ENCODE data around the gene S100A16.
A peak's percentile ranks its signal among the peaks of the same experiment; 100 is the strongest.

S100A16 gene

DNA sequence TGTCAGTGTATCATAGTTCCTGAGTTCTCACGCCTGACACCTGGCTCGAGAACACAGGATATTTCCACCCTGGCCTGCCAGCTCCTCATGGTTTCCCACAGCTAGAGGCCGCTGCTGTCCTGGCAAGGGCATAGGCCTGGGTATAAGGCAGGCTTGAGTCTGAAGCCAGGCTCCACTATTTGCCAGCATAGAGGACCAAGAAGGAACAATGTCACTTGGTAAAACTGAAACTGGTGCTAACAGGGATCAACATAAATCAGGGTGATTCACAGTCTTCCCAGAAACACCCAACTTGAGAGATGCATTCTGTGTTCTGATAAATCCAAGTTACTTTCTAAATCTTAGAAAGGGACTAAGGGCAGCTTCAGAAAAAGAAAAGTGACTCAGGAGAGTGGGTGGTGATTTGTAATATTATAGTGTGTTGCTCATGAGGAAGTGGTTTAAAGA, 40.3 kb downstream of the S100A16 start:
- no peak overlapping the region for H3K4me3 ChIP-seq (ENCODE audit: low read depth, low read length)
- TF ChIP-seq, protein P1, sequence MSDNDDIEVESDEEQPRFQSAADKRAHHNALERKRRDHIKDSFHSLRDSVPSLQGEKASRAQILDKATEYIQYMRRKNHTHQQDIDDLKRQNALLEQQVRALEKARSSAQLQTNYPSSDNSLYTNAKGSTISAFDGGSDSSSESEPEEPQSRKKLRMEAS (IDR thresholded peaks at IDR 0.05; ENCODE audit: low read depth, low read length), result peak; percentile 38; the same call in 1 of the 2 replicates
- TF ChIP-seq, protein P2, sequence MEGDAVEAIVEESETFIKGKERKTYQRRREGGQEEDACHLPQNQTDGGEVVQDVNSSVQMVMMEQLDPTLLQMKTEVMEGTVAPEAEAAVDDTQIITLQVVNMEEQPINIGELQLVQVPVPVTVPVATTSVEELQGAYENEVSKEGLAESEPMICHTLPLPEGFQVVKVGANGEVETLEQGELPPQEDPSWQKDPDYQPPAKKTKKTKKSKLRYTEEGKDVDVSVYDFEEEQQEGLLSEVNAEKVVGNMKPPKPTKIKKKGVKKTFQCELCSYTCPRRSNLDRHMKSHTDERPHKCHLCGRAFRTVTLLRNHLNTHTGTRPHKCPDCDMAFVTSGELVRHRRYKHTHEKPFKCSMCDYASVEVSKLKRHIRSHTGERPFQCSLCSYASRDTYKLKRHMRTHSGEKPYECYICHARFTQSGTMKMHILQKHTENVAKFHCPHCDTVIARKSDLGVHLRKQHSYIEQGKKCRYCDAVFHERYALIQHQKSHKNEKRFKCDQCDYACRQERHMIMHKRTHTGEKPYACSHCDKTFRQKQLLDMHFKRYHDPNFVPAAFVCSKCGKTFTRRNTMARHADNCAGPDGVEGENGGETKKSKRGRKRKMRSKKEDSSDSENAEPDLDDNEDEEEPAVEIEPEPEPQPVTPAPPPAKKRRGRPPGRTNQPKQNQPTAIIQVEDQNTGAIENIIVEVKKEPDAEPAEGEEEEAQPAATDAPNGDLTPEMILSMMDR (IDR thresholded peaks at IDR 0.05; ENCODE audit: low read depth, low read length), result peak; percentile 84
- no peak for TF ChIP-seq MYC (IDR thresholded peaks at IDR 0.05; ENCODE audit: low read depth, low read length)
- DNase-seq (ENCODE audit: low read depth), result peak; percentile 74

DNA sequence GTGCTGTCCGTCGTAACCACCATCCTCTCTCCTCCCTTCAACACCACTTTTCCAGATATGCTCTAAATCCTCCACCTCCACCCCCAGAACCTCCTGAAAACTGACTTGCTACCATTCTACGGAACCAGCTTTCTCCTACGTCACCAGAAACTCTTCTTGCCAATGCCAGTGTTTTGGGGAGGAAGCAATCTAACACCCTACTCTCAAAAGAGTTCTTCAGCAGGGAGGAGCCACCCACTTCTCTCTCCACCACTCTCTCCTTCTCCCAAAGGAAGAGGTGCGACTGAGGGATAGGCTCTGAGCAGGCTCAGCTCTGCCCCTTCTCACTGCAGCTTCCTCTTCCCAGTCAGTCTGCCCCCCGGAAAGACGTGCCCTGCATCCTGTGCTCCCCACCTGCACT, 41.2 kb downstream of the S100A16 start:
- H3K4me3 ChIP-seq (ENCODE audit: low read depth, low read length), result no peak overlapping the region
- DNase-seq (ENCODE audit: low read depth), result no peak
- no peak for TF ChIP-seq POLR2A (IDR thresholded peaks at IDR 0.05; ENCODE audit: extremely low read depth, insufficient read length)
- TF ChIP-seq MYC (IDR thresholded peaks at IDR 0.05; ENCODE audit: low read depth, low read length), result no peak
- TF ChIP-seq, protein P1 (IDR thresholded peaks at IDR 0.05; ENCODE audit: low read depth, low read length), result no peak
- TF ChIP-seq, protein P2 (IDR thresholded peaks at IDR 0.05; ENCODE audit: low read depth, low read length), result no peak

DNA sequence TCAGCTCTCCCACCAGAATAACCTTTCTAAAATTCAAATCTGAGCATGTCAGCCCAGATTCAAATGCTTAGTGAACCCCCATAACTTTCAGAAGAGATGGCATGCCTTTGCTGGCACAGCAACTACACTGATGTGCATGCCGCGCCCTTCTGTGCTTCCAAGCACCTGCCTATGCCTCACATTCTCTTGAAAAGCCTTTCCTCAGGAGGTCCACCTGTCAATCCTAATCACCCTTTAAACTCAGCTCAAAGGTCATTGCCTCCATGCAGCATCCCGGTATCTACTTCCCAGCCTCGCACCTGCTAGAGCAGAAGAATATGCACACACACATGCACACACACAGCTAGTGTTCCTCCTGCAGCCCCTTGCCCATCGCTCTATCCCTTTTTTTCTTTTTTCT, 42.1 kb downstream of the S100A16 start:
- no peak for TF ChIP-seq MYC (IDR thresholded peaks at IDR 0.05; ENCODE audit: low read depth, low read length)
- TF ChIP-seq, protein P1 (IDR thresholded peaks at IDR 0.05; ENCODE audit: low read depth, low read length), result no peak
- TF ChIP-seq POLR2A (IDR thresholded peaks at IDR 0.05; ENCODE audit: extremely low read depth, insufficient read length), result no peak
- TF ChIP-seq, protein P2 (IDR thresholded peaks at IDR 0.05; ENCODE audit: low read depth, low read length), result no peak
- no peak overlapping the region for H3K4me3 ChIP-seq (ENCODE audit: low read depth, low read length)
- no peak for DNase-seq (ENCODE audit: low read depth)

DNA sequence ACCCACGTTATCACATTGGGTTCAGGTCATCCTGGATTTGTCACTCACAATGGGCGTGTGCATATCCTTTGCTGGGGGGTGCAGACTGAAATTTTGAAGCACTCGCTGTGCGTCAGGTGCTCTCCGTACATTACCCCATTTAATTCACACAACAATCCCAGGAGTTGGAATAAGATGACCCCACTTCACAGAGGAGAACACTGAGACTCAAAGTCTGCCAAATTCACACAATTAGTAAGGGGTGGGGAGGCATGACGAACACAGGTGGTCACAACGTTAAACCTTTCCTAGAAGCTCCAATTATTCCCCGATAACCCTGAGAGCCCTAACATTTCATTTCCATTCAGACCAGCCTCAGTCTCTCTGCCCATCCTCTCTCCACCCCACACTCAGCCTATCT, 43.5 kb downstream of the S100A16 start:
- no peak for DNase-seq (ENCODE audit: low read depth)
- H3K4me3 ChIP-seq (ENCODE audit: low read depth, low read length), result no peak overlapping the region
- TF ChIP-seq MYC (IDR thresholded peaks at IDR 0.05; ENCODE audit: low read depth, low read length) (no peak), POLR2A (IDR thresholded peaks at IDR 0.05; ENCODE audit: extremely low read depth, insufficient read length) (no peak)
- TF ChIP-seq, protein P2 (IDR thresholded peaks at IDR 0.05; ENCODE audit: low read depth, low read length), result no peak
- TF ChIP-seq, protein P1 (IDR thresholded peaks at IDR 0.05; ENCODE audit: low read depth, low read length), result no peak

DNA sequence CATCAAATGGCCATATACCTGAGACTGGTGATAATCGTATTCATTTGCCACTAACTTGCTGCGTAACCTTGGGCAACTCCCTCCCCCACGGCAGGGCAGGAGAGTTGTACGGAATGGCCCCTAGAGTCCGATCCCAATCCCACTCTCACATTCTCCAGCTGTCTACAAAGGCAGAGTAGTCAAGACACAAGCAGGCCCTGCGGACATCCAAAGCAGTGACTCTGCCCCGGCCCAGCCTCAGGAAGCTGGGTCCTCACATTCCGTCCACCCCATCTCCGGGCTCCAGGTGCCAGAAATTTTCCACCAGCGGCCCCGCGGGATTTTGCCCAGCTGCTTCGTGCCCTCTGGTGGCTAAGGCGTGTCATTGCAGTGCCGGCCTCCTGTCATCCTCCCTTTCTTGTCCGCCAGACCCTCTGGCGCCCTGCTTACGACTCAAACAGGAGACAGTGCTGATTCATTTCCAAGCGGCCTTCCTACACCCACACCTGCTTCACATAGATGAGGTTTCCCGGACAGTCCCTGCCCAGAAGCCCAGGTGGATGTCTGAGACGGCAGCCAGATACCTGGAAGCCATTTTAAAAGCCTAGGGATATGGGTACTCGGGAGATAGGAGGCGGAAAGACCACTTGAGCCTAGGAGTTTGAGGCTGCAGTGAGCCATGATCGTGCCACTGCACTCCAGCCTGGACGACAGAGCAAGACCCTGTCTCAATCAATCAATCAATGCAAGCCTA, 44.4 kb downstream of the S100A16 start:
- TF ChIP-seq, protein P1 (IDR thresholded peaks at IDR 0.05; ENCODE audit: low read depth, low read length), result peak; percentile 29; the same call in 1 of the 2 replicates
- TF ChIP-seq MYC (IDR thresholded peaks at IDR 0.05; ENCODE audit: low read depth, low read length), result no peak
- TF ChIP-seq POLR2A (IDR thresholded peaks at IDR 0.05; ENCODE audit: extremely low read depth, insufficient read length), result no peak
- TF ChIP-seq, protein P2 (IDR thresholded peaks at IDR 0.05; ENCODE audit: low read depth, low read length), result peak; percentile 94
- H3K4me3 ChIP-seq (ENCODE audit: low read depth, low read length), result no peak overlapping the region
- DNase-seq (ENCODE audit: low read depth), result peak; percentile 80
